Activated CD4-positive, alpha-beta T cell treated with anti-CD3 and anti-CD28 coated beads, Interleukin-2, amount 50 U/mL, for 4 hours (primary cell): Measurements from ENCODE around the gene BLMH.
A peak's percentile ranks its signal among the peaks of the same experiment; 100 is the strongest.

ENCODE experiments used
- DNase-seq, 2 experiments: peaks; one replicate each; pipeline ENCODE4 v3.0.0-alpha.2; 2020

The BLMH gene

GRCh38 chr17:30304778-30305177 is 13.0 kb upstream of the BLMH start:
- no peak for DNase-seq

- DNase-seq, result no peak
Observed at GRCh38 chr17:30302241-30302640, 10.5 kb upstream of the BLMH start.

DNA sequence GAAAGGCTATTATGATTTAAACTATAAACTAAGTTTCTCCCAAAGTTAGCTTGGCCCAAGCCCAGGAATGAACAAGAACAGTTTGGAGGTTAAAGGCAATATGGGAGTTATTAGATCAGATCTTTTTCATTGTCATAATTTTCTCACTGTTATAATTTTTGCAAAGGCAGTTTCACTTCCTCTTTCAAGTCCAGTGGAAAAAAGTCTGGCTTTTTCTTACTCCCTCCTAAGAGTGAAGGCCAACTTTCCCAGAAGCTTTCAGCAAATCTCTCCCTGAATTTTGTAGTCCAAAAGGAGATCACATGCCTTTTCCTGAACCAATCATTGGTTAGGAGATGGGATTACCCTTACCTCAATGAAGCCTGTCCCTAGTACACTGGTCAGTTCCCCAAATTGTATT is 9.1 kb upstream of the BLMH start:
- DNase-seq, result no peak

DNA sequence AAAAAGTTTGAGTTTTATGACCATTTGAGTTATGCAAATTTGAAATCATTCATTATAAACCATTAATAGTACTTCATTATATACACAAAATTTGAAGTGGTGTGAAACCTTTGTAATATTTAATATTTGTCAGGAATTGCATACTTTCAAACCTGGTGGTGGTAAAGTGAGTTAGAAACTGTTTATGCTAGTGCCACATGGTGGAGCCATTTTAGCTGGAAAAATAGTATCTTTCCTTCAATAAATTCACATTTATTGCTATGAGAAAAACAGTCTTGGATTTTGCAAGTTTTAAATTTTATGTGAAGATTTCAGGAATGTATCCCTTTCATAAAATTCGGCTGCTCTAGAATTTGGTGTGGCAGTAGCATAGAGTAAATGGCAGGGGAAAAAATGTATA is 7.3 kb upstream of the BLMH start:
- DNase-seq, result no peak

GRCh38 chr17:30297715-30298114 is 6.0 kb upstream of the BLMH start:
- DNase-seq, result no peak

DNA sequence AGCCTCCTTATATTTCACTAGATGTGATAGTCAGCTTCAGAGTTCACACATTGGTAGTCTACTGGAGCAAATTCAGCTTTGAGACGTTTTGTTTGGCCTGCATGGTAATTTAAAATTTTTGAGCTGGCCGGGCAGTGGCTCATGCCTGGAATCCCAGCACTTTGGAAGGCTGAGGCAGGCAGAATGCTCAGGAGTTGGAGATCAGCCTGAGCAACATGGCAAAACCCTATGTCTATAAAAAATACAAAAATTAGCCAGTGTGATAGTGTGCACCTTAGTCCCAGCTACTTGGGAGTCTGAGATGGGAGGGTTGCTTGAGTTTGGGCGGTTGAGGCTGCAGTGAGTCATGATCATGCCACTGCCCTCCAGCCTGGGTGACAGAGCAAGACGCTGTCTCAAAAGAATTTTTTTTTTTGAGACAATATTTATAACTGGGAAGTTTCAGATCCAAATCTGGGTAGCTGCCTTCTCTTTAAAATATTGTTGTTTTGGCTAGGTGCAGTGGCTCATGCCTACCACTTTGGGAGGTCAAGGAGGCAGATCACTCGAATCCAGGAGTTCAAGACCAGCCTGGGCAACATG is 4.8 kb upstream of the BLMH start:
- no peak for DNase-seq

GRCh38 chr17:30292286-30292858 is 628 bp upstream of the BLMH start:
- no peak for DNase-seq

GRCh38 chr17:30290696-30291542 is 825 bp downstream of the BLMH start:
- DNase-seq, result peak in 1 of 2 experiments; percentile 17

- DNase-seq, result no peak
Observed at GRCh38 chr17:30290077-30290476, 1.7 kb downstream of the BLMH start.

DNA sequence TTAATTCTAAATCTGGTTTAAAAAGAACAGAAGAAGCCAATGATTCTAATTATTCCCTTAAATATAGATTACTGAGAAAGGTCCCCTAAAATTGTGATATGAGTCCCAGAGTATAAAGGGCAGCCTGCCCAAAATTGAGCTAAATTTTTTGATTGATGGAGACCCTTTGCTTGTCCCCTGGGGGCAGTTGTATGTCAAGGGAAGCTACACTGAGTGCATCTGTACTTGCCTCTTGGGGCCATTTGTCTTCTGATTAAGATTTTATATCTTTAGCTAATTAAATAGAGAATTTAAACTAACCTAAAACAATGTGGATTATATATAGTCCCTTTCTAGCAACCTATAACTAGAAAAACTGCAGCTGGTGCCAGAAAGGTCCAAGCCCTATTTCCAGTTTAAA is 12.6 kb downstream of the BLMH start:
- DNase-seq, result no peak

GRCh38 chr17:30278032-30278431 is 13.7 kb downstream of the BLMH start:
- no peak for DNase-seq

DNA sequence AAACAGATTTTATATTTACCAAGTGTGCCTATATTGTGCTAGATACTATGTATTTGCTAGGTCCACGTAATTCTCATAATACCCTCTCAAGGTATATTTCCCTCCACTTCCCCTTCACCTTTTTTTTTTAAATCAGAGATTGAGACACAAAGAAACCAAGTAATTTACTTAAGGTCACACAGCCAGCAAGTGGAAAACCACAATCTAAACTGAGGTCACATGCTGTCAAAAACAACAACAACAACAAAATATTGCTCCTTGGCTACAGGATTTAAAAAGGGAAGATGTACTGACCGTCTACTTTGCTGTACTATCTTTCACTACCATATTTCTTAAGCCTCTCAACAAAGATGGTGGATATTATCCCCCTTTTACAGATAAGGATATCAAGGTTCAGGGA is 15.8 kb downstream of the BLMH start:
- no peak for DNase-seq

- DNase-seq, result no peak
Observed at GRCh38 chr17:30274887-30275286, 16.9 kb downstream of the BLMH start.

GRCh38 chr17:30273373-30273772 is 18.4 kb downstream of the BLMH start:
- no peak for DNase-seq

- DNase-seq, result no peak
Observed at GRCh38 chr17:30271102-30271501, 20.6 kb downstream of the BLMH start.

DNA sequence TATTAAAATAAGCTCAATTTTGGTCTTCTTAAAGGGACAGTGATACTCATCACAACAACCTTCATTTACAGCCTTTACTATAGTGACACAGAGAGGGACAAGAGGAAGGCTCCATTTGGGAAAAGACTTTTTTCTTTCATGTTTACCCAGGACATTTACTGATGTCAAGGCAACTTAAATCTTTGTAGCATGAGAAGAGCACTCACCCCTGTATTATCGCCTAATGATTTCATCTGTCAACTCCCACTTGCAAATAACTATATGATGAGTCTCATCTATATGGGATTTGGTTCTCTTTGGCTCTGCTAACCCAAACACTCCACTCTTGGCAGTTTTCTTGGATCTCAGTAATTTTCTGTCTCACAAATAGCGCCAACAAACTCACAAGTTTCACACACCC is 24.1 kb downstream of the BLMH start:
- DNase-seq, result no peak

DNA sequence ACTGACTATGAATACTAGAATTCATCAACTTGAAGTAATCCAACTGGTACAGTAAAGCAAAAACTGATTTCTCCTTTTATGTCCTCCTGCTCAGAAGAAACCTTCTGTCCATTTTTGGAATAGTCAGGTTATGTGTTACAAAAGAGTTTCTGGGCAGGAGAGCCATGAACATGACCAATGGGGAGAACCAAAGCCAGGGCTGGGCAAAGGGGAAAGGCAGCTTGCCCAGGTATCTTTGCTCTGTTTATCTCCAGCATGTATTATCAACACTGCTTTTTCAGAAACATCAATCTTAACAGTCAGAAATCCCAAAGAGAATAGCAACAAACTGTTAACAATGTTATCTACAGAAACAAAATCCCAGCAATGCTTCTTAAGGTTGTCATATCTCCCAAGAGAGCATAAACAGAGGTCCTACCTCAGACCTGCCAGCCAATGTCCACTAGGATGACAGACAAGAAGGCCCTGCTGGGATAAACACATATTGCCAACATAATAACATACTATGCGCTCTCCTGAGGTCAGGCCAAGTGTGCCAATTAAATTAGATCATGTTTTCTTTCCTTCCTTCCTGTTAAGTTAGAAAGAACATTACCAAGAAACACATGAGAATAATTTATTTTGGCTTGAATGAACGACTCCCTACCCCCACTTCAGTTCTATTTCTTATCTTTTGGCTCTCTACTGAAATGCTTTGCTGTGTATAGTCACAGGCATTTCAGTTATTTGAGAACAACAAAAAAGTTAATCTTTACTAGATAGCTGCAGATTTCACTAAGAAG is 28.0 kb downstream of the BLMH start:
- DNase-seq, result no peak

DNA sequence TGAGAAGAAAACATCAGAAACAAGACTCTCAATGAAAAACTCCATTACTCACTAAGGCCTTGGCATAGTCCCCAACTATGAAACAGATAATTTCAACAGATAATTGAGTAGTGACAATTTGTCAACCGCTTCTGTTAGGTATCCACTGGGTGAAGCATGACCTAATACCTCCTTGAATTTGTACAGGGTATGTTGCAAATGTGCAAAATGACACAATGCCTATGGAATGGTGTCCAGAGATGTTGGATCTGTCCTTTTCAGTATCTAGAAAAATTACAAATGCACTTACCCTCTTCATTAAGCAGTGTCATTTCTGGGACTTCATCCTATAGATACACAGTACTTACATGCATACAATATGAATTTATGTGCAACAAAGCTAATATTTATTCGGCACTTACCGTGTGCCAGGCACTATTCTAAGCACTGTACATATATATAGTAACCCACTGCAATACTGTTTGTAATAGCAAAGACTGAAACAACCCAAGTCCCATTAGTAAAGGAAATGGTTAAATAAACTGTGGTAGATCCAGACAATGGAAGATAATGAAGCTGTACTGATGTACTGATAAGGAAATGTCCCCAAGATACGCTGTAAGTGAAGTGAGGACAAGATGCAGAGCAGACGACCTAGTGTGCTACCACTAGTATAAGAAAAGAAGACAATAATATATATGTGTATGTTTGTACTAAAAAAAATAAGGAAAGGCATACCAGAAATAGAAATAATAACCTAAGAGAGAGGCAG is 34.8 kb downstream of the BLMH start:
- DNase-seq, result no peak

DNA sequence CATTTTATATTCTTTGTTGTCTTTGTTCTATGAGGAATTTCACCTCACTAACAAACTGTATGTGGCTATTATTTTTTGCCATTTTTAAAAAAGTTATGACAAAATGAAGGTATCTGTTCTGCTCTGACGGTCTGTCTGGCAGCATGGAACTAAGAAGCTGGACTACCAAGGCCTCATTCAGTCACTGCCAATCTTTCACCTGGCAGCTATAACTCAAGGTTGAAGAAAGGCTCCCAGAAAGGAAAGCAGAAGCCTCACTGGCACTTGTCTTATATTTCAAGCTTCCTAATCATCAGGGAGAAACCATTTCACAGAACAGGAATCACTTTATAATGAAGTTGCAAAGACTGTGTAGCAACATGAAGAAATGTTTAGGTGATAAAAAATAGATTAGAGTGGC is 37.6 kb downstream of the BLMH start:
- DNase-seq, result no peak

DNA sequence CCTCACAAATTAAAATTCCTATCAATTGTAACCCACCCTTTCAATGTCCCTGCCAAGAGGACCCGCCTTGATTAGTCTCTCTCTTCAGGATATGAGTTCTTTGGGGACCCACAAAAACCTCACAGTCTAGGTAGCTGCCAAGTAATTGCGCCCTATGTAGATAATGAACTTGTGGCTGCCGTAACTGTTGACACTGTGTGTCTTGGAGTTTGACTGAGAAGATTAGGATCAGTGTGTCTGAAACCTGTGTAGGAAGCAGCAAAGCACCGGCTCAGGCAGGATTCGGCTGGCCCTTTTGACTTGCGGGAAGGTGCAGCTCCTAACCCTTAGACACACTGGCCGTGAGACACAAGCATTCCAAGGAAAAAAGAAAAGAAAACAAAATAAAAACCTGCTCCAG is 38.4 kb downstream of the BLMH start:
- DNase-seq, result no peak

DNA sequence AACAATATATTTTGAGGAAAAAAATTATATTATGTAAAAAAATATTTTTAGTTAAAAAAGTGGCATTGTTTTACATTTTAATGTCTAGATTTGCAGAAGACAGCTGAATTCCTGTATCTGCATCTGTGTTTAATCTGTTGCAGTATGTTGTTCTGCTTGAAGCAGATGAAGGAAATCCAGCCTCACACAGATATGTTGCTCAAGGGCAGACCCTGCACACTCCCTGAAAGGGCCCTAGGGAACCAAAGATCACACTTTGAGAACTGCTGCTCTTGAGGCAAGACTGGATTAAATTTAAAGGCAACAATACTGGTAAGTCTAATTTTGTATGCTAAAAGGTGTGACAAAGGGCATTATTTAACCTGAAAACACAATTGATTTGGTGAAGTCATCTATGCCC is 39.8 kb downstream of the BLMH start:
- no peak for DNase-seq

GRCh38 chr17:30249460-30249859 is 42.3 kb downstream of the BLMH start:
- no peak for DNase-seq

DNA sequence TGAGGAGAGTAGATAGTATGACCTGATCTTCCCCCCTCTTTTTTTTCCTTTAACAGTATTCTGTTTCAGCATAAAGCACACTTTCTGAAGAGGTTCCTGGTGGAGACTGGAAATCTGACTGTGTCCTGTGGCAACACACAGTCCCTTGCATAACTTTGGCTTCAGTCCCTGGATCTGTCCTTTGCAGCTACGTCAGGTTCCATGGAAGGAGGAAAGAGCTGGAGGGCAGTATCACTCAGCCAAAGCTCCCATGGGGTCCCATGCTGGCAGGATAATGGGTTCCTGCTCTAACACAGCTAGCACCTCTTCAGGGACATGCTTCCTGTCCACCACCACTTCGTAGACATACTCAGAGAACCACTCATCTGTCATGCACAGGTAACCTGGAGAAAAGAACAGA is 43.0 kb downstream of the BLMH start:
- no peak for DNase-seq
